ENCODE measurements around the gene NRP2. TPM values are rescaled to one million over a fixed set of nuclear protein-coding genes. Genes with fewer than 3 reads are reported as not detected.
A peak's percentile ranks its signal among the peaks of the same experiment; 100 is the strongest.

NRP2 gene
- polyA plus RNA-seq, 2 of the 4 experiments (the other 2 are of a cell fraction): 144 to 159 TPM

- CTCF ChIA-PET: interaction anchor here (1.6 to 4.6 kb wide), 2 partner anchors 11 to 93 kb away, joined by 3 to 33 read pairs; partner anchors contain the start of gene NRP2
Observed at GRCh38 chr2:205694256-205694655, 12.0 kb downstream of the NRP2 start.

GRCh38 chr2:205695460-205695991 lies 13.2 kb downstream of the NRP2 start:
- TF ChIP-seq MAZ (IDR thresholded peaks at IDR 0.05; ENCODE audit: borderline replicate concordance, low read depth, low read length): no peak
- no peak for TF ChIP-seq TP53 (CRISPR knock-in tag; IDR thresholded peaks at IDR 0.05)
- TF ChIP-seq FOXS1 (CRISPR knock-in tag; IDR thresholded peaks at IDR 0.05): no peak
- TF ChIP-seq ESRRA (IDR thresholded peaks at IDR 0.05; ENCODE audit: borderline replicate concordance, low read length): no peak
- no peak for TF ChIP-seq USF2 (IDR thresholded peaks at IDR 0.05)
- no peak for TF ChIP-seq KDM1A (IDR thresholded peaks at IDR 0.05; ENCODE audit: low read depth)
- no peak for TF ChIP-seq NPAS2 (CRISPR knock-in tag; IDR thresholded peaks at IDR 0.05; ENCODE audit: borderline replicate concordance)
- no peak for TF ChIP-seq KDM5A (IDR thresholded peaks at IDR 0.05)
- TF ChIP-seq ATOH8 (CRISPR knock-in tag; IDR thresholded peaks at IDR 0.05; ENCODE audit: low read depth): no peak
- no peak for TF ChIP-seq NFE2L2 (conservative IDR thresholded peaks at IDR 0.05; ENCODE audit: low read length)
- TF ChIP-seq MAX (IDR thresholded peaks at IDR 0.05): no peak
- ATAC-seq: no peak
- ChIA-PET CTCF (interaction anchor here (1.1 to 4.6 kb wide), 6 partner anchors 8 to 1445 kb away, joined by 3 to 33 read pairs (median 4); partner anchors contain the start of gene NRP2), POLR2A (interaction anchor here (1.1 to 1.8 kb wide), 2 partner anchors 10 to 13 kb away, joined by 4 to 11 read pairs; partner anchors contain the start of gene NRP2)
- WGBS (ENCODE audit: missing lambda C conversion rate): 65% methylated on average over 3 of the region's 3 CpGs
- no peak for FAIRE-seq
- Histone ChIP-seq H3K4me2 (peak overlapping the region; percentile 32), H3K9me3 (no peaks in the 10 kb centered on the region), H3K4me1 (peaks cover 100% of the 10 kb centered on the region), H3K27ac (peak overlapping the region; percentile 93 to 95), H3K4me3 (no peak overlapping the region)
- no peak for DNase-seq (ENCODE audit: low read depth in 1 of 2, low spot score in 1 of 2)

More at GRCh38 chr2:205694256-205694655, 12.0 kb downstream of the NRP2 start:
- FAIRE-seq: no peak
- no peak for DNase-seq (ENCODE audit: low read depth in 1 of 2, low spot score in 1 of 2)
- no peaks in the 10 kb centered on the region for H3K9me3 ChIP-seq
- no peak for ATAC-seq
- no peak for TF ChIP-seq HES2 (IDR thresholded peaks at IDR 0.05)
- no peak for TF ChIP-seq ZNF302 (CRISPR knock-in tag; IDR thresholded peaks at IDR 0.05)
- no peak for TF ChIP-seq MYC (IDR thresholded peaks at IDR 0.05; ENCODE audit: borderline replicate concordance, low read length)
- TF ChIP-seq RAD21 (conservative IDR thresholded peaks at IDR 0.05 in 1 of 2, IDR thresholded peaks at IDR 0.05 in 1 of 2): no peak
- TF ChIP-seq FOSL2 (IDR thresholded peaks at IDR 0.05): no peak
- no peak for TF ChIP-seq FOSL2 (CRISPR knock-in tag; IDR thresholded peaks at IDR 0.05)
- TF ChIP-seq CBX2 (IDR thresholded peaks at IDR 0.05; ENCODE audit: borderline replicate concordance, low read depth): no peak
- TF ChIP-seq RFX5 (IDR thresholded peaks at IDR 0.05): no peak
- no peak for TF ChIP-seq PHF8 (IDR thresholded peaks at IDR 0.05; ENCODE audit: borderline replicate concordance, low read depth)
- H3K27ac ChIP-seq: peak overlapping the region; percentile 15 to 59; a peak in 4 of 6 replicates
- H3K4me2 ChIP-seq: peak overlapping the region; percentile 32
- H3K4me1 ChIP-seq: peaks cover 99% of the 10 kb centered on the region
- POLR2A ChIA-PET: interaction anchor here (1.7 to 4.1 kb wide), 2 partner anchors 9 to 12 kb away, joined by 4 to 20 read pairs; partner anchors contain the start of gene NRP2
- 84% methylated on average over 2 of the region's 2 CpGs for WGBS (ENCODE audit: missing lambda C conversion rate)
- H3K4me3 ChIP-seq: no peak overlapping the region

Measured in A549 (cell line).